ENCODE results near the gene CHI3L1. TPM values are rescaled to one million over a fixed set of nuclear protein-coding genes. Genes with fewer than 3 reads are reported as not detected.
"Not testable (repeated sequence)": the region's sequence is repeated elsewhere in the genome, so short reads cannot be mapped to it uniquely, and the experiment has no call there.

Gene CHI3L1
- polyA plus RNA-seq (ENCODE audit: insufficient read length in 4 of 4) = 10 to 100 TPM in 2 of 4 donors, 1 to 10 TPM in 2; 8.4 to 14.1 (median 10.8) TPM

DNA sequence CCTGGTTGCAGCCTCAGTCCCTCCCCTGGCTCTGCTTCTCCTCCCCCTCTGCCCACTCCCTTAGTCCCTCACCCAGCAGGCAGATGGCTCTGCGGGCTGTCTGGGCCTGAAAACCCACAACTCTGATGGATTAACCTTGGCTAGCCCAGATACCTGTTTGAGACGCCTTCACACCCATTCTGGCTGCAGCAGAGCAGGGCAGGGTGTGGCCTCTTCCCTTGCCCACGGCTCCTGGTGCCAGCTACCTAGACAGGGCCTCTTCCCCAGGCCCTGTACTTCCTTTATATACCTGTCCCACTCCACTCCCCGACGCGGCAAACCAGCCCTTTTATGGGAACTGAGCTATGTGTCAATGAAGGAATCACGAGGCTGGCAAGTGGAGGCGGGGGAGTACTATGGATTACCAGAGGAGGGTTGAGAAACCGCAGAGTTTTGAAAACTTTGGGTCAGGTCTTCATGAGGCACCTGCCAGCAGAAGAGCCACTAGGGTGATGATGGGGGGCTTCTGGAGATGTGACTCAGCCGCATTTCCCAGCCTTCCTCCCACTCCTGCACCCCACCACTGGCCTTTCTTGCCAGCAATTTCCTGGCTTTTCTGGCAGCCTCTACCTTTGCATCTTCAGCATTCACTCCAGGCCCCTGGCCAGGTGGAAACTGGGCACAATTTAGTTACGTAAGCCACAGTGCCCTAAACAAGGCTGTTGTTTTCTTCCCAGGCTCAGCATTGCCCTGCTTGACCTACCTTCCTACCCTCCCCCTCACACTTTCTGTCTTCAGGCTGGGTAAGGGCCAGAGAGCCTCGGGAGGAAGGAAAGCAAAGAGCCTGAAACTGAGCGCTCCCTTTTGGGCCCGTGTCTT, at the start of gene CHI3L1:
Gene CHI3L1 (minus strand): TSS at position 259 of the 858 bp plus-strand sequence. CDS start 81 bp downstream, at position 178.
- no peak for DNase-seq (ENCODE audit: low read depth in 4 of 4, low spot score in 2 of 4)

DNA sequence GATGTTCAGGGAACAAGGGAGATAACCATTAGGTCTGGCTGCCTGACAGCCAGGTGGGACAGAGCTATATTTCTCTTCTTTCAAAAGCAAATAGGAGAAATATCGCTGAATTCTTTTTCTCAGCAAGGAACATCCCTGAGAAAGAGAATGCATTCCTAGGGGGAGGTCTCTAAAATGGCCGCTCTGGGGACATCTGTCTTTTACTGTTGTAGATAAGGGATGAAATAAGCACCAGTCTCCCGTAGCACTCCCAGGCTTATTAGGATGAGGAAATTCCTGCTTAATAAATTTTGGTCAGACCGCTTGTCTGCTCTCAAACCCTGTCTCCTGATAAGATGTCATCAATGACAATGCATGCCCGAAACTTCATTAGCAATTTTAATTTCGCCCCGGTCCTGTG, 48.4 kb upstream of the CHI3L1 start:
- not testable (repeated sequence) for DNase-seq (ENCODE audit: low read depth in 4 of 4, low spot score in 2 of 4)

DNA sequence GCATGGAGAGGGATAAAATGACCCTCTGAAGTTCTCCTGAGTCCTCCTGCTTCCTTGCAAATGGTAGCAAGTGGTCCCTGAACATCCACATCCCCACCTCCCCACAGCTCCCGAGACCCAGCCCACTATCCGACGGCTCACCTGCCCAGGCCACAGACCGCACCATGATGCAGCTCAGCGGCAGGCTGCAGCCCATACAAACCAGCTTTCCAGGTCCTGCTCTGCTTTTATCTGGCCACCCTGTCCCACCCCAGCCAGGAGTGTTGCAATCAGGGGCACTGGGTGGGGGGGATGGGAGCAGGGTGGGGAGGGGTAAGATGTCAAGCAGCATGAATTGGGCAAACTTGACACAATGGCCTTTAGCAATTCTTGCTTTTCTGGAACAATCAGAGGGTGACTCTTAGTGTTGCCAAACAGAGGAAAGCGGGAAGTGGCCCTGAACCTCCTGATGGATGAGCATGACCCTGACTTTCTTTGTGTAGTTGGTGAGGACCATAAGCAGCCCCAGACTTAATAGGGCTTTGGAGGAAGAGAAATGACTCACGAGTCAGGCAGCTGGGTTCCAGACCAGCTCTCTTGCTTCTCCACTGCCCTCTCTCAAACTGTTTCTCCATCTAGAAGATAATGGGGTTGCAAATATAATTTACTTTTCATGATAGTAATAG, 43.1 kb upstream of the CHI3L1 start, which contains the start of gene CHIT1:
Gene CHIT1 (minus strand): TSS at position 203 of the 665 bp plus-strand sequence. CDS start 37 bp downstream, at position 166.
- no peak for DNase-seq (ENCODE audit: low read depth in 4 of 4, low spot score in 2 of 4)

DNA sequence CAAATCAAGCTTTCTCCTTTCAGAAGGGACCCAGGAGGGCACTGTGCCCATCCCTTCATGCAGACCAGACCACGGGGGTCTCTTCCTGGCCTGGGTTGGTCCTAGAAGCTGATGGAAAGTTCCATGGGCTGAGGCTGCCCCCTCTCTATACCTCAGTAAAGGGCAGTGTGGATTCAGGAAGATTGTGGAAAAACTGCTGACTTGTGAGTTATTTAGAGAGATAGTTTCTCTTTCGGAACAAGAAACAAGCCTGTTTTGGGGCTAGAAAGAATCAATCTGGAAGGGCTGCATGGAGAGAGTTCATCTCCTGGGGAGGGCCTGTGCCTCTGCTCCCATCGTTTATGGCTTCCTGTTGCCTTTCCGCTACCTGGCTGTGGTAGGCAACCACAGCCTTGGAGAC, 42.2 kb upstream of the CHI3L1 start:
- no peak for DNase-seq (ENCODE audit: low read depth in 4 of 4, low spot score in 2 of 4)

DNA sequence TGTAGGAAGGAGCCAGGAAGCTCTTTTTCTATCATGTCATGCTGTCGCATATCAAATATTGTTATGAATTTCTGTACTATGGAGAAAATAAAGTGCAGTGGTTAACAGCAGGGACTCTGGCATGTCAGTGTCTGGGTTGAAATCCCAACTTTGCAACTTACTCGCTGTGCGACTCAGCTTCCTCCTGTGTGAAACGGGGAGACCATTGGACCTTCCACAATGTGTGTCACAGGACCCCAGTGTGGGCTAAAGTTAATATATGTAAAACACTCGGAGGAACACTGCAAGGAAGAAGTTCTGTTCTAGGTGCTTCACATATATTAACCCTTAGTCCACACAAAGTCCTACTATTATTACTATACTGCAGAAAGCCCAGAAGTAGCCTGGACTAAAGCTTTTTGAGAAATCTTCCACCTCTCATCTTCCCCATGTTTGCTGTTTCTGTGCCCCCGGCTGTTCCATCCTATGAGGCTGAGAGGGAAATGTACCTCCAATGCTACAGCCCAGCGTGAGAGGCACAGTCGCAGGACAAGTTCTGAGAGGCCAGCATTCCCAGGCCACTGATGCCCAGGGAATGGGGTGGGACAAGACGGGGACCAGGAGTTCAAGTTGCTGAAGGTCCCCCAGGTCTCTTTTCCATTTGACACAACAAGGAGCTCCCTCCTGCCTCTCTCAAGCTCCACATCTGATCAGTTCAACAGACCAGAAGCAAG, 41.0 kb upstream of the CHI3L1 start:
- no peak for DNase-seq (ENCODE audit: low read depth in 4 of 4, low spot score in 2 of 4)

DNA sequence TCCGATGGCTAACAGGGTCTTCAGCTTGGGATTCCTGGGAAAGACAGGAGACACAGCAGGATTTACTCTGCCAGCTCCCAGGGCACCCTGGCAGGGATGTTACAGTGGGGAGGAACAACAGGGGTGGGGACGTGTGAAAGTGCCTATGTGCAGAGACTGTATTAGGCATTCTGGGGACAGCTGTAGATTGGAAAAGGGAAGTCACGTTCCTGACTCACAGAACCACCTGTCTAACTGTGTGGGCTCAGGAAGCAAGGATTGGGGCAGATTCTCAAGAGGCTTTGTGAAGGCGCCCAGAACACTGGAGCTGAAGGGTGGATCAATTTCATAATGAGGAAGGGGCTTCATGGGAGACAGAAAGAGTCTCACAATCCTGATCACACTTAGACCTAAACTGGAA, 38.6 kb upstream of the CHI3L1 start:
- no peak for DNase-seq (ENCODE audit: low read depth in 4 of 4, low spot score in 2 of 4)

DNA sequence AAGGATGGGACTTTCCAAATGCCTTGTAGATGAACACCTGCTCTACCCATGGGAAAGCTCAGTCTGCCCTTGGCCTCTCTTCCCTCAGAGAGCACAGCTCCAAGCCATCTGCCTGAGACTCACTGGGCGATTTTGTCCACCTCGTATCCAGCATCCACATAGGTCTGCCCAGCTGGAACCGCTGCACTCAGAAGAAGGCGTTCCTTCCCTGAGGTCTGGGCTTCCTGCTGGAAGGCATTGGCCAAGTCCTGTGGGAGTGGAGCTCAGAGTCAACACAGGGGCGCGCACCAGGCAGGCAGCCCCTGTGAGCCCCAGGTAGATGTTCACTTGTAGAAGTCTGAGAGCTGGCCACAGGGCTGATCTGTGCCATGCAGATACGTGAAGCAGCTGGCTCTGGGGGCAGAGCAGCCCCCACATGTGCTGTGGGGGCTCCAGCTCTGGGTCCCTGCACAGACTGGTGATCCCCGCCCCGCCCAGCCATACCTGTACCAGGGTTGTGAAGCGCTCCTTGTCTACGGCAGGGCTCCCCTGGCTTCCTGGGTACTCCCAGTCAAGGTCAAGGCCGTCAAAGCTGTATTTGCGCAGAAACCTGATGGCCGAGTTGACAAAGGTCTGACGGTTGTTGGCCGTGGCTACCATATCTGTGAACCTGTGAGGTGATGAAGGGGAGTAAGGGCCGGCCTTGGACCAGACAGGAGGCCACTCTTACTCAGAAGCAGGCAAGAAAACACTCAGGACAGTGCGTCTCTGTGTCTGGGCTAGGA, 36.7 kb upstream of the CHI3L1 start:
- no peak for DNase-seq (ENCODE audit: low read depth in 4 of 4, low spot score in 2 of 4)

DNA sequence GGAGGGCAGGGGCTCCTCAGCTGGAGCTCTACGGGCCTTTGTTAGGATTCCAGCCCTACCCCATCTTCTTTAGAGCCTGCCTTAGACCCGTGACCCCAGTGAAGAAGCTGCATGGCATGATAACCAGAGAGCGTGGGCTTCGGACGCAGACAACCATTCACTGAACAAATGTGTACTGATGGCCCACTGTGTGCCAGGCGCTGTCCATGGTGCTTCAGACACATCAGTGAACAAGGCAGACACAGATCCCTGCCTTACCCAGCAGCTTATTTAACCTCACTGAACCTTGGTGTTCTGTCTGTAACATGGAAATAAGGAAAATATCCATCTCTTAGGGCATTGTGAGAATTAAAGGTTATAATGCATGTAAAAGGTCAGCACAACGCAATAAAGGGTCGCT, 33.4 kb upstream of the CHI3L1 start:
- DNase-seq (ENCODE audit: low read depth in 4 of 4, low spot score in 2 of 4) = no peak

DNA sequence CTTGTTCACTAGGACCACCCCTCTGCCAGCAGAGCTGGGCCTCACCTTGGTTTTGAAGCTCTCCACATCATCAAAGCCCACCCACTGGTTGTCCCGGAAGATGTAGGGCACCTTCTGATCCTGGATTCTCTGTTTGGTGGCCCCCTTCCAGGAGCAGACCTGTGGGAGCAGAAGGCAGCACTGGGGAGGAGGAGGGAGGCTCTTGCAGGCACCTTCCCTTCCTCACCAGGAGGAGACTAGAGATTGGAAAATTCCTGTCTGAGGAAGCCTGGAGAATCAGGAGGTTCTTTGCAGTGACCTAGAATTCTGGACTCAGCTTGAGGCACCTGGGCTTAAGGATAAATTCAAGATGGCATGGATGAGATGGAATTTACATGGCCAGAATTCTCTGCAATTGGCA, 32.7 kb upstream of the CHI3L1 start:
- no peak for DNase-seq (ENCODE audit: low read depth in 4 of 4, low spot score in 2 of 4)

DNA sequence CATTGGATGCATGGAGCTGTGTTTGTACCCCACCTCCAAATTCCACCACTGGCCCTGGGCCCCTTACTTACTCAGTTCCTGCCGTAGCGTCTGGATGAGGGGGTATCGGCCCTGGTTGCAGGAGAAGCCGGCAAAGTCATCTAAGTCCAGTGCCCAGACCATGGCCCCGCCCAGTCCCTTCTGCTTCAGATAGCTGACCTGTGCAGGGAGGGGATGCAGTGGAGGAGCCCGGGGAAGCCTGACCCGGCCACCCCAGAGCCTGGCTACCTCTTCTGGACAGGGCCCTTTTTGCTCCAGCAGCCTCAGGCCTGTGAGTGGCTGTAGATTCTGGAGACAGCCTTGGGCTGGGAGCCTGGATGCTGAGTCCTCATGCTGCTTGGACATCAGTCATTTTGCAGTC, 31.2 kb upstream of the CHI3L1 start:
- no peak for DNase-seq (ENCODE audit: low read depth in 4 of 4, low spot score in 2 of 4)

DNA sequence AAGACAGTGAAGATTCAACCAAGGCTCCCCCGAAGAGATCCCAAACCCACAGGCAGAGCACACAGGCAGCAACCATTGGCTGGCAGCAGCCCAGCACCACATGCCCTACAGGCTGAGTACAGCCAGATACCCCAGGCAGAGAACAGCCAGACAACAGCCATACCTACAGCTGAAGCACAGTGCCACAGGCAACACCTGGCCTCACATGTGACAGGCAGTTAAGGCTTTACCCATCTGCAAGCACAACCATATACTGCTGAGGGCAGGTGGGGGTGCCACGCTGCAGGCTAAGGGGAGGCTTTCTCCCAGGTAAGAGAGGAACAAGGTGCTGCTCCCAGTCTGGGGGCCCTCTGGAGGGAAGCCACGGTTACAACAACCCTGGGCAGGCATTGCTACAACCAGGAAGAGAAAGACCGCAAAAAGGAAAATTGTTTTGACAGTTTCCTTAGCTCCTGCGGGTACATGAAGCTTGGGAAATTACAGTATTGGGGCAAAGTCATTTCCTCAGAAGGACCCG, 30.7 kb upstream of the CHI3L1 start:
- no peak for DNase-seq (ENCODE audit: low read depth in 4 of 4, low spot score in 2 of 4)

DNA sequence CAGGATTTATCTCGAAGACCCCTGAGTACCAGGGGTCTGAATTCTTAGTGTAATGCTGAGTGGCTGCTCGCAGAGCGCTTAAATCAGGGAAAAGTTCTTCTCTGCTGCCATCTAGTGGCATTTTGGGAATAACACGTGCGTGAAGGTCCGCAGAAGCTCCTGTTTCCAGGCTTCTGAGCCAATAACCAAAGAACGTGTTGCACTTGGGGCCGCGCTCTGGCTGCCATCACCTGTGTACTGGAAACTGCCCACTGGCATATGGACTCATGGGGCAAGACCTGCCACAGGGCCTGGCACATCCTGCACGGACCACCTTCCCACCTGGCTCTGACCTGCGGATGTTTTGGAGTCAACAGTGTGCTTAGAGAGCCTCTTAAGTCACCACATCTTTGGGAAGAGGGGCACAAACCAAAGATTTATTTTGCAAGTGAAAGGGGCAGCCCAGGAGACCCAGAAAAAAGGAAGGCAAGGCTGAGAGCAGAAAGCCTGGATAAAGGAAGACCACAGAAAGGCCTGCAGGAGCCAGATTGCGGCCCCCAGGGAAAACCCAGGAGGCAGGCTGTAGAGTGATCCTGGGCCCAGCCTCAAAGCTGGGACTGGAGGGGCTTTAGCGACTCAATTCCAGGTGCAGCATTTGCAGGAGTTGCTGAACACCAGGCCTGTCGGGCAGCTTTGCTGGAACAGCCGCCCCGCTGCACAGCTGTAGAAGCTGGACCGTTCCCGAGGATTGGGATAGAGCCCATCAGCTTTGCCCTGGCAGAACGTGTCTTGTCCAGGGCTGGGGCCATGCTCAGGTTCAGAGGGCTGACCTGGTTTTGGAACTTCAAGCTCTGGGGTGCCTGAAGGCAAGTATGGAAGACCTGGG, 30.0 kb upstream of the CHI3L1 start:
- peak; percentile 50 to 74 (median 59) for DNase-seq (ENCODE audit: low read depth in 4 of 4, low spot score in 2 of 4)

DNA sequence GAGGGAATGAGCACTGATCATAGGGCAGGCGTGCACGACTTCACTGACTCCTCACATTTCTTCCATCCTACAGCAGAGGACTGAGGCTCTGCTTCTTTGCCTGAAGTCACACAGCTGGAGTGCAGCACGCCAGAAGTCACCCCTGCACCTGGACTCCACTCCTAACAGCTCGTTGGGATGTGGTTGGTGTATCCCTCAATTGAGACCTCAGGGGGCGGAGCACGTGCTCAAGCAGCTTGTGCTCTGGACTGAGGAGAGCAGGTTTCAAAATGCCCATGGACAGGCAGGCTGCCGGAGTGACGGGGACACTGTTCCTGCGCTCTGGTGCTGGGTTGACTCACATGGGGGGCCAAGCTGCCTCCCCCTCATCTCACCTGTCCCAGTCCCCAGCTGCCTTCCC, 29.1 kb upstream of the CHI3L1 start:
- DNase-seq (ENCODE audit: low read depth in 4 of 4, low spot score in 2 of 4) = no peak

DNA sequence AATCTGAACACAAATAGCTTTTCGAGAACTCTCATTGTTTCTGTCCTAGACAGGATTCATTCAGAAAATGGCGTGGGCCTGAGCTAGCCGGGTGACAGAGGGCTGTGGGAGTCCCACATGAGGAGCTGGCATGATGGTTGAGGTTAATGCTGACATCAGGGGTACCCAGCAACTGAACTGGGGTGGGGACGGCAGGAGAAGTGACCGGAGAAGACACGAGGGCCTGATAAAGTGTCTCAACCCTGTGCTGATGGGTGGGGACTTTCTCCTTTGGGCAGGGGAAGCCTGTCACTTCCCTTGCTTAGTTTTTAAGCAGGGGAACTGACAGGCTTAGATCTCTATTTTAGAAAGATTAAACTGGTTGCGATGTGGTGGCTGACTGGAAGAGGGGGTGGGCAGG, 28.4 kb upstream of the CHI3L1 start:
- DNase-seq (ENCODE audit: low read depth in 4 of 4, low spot score in 2 of 4) = no peak

DNA sequence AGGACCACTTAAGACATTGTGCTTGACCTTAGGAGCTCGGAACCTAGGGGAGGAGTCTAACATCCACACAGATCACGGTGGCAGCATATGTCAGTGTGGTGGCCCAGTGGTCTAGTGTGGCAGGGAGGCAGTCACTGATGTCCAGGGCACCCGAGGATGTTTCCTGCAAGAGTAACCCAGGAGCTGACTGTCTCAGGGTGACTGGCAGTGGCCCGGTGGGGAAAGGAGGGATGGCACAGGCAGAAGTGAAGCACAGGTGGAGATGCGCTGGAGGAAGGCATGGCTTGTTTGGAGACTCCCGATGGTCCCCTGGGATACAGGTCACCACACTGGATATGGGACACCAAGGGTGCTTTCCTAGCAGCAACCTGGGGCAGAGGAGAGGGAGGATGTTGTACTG, 26.6 kb upstream of the CHI3L1 start:
- no peak for DNase-seq (ENCODE audit: low read depth in 4 of 4, low spot score in 2 of 4)

DNA sequence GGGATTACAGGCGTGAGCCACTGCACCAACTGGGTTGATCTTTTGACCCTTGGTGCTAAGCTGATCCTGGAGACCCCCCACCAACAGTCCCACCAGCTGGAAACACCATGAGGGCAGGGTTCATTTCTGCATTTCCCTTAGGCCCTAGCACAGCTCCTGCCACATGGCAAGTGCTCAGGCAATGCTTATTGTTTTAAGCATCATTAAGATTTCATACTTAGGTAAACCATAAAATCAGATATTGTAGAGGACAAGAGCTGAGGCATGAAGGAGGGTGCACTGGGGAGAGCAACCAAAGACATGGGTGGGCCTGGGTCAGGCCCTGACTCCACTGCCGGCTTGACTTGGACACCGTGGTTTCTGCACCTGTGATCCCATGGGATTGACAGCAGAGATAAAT, 25.3 kb upstream of the CHI3L1 start:
- no peak for DNase-seq (ENCODE audit: low read depth in 4 of 4, low spot score in 2 of 4)

DNA sequence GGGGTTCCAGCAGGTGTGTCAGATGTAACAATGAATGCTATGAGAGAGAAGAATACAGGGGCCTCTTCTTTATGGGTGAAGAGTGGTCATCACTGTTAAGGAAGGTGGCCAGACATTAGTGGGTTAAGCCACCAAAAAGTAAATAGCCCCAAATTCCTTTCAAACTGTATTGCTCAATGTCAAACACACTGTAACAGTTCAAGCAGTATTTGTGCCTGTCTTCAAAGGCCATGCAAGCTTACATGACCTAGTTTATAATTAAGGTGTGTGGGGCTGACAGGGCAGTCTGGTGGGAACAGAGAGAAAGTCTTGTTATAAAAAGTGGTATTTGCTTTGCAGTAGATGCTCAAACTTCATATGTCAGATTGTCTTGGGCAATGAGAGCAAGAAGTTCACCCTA, 24.5 kb upstream of the CHI3L1 start:
- DNase-seq (ENCODE audit: low read depth in 4 of 4, low spot score in 2 of 4) = no peak

DNA sequence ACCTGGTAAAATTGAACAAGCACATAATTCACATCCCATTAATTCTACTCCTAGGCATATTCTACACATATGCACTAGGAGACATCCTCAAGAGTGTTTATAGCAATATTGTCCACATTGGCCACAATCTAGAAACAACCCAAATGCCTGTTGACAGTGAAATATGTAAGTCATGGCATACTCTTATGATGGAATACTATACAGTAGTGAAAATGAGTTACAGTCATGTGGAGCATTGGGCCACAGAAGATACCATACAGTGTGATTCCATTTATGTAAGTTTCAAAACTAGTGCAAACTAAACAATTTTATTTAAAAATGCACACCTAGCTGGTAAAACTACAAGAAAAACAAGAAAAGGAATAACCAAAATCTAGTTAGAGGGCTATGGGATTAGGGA, 23.8 kb upstream of the CHI3L1 start:
- DNase-seq (ENCODE audit: low read depth in 4 of 4, low spot score in 2 of 4) = no peak

DNA sequence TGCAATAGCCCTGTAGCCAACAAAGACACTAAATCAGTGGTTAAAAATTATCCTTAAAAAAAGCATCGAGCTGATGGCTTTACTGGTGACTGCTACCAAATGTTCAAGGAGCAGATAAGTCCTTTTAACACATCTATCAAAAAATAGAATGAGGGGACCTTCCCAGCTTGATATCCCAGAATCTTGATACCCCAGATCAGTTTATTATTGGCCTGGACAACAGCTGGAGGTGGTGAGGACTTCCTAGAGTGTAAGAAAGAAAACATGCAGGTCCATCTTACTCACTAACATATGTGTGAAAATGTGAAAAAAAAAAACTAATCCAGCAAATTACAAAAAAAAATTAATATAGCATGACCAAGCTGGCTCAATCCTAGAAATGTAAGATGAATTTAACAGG, 21.7 kb upstream of the CHI3L1 start:
- no peak for DNase-seq (ENCODE audit: low read depth in 4 of 4, low spot score in 2 of 4)

Data from left renal cortex interstitium (tissue), 4 donors.